CD4-positive, alpha-beta T cell treated with Interleukin-17A for 4 hours (primary cell): ENCODE measurements around the gene SYDE1.

ENCODE experiments used
- DNase-seq: peaks from one replicate; pipeline ENCODE4 v3.0.0-alpha.2; 2020; ENCODE audit warnings: mixed read lengths

Gene SYDE1

GRCh38 chr19:15108845-15109767 is 1.9 kb downstream of the SYDE1 start:
- no peak for DNase-seq

DNA sequence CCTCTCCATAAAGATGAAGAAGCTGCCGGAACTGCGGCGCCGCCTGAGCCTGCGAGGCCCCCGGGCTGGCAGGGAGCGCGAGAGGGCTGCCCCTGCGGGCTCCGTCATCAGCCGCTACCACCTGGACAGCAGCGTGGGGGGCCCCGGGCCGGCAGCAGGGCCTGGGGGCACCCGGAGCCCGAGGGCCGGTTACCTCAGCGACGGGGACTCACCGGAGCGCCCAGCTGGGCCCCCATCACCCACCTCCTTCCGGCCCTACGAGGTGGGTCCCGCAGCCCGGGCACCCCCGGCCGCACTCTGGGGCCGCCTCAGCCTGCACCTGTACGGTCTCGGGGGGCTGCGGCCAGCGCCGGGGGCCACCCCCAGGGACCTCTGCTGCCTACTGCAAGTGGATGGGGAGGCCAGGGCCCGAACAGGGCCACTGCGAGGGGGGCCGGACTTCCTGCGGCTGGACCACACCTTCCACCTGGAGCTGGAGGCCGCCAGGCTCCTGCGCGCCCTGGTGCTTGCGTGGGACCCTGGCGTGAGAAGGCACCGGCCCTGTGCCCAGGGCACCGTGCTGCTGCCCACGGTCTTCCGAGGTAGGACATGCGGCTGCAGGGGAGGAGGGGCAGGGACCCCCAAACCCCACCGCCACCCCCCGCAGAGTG is 2.7 kb downstream of the SYDE1 start:
- DNase-seq, result no peak

DNA sequence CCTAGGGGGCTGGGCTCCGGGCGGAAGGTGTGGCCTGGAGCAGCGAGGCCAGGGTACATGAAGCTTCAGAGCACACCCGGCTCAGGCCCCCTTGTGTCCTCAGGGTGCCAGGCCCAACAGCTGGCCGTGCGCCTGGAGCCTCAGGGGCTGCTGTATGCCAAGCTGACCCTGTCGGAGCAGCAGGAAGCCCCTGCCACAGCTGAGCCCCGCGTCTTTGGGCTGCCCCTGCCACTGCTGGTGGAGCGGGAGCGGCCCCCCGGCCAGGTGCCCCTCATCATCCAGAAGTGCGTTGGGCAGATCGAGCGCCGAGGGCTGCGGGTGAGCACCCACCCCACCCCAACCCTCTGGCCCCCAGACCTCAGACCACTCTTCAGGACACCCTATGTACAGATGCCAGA is 3.2 kb downstream of the SYDE1 start:
- DNase-seq, result no peak

- DNase-seq, result no peak
These were observed 4.6 kb downstream of the SYDE1 start for GRCh38 chr19:15111758-15112157.

- DNase-seq, result no peak
These were observed 5.2 kb downstream of the SYDE1 start for GRCh38 chr19:15112385-15112784.

DNA sequence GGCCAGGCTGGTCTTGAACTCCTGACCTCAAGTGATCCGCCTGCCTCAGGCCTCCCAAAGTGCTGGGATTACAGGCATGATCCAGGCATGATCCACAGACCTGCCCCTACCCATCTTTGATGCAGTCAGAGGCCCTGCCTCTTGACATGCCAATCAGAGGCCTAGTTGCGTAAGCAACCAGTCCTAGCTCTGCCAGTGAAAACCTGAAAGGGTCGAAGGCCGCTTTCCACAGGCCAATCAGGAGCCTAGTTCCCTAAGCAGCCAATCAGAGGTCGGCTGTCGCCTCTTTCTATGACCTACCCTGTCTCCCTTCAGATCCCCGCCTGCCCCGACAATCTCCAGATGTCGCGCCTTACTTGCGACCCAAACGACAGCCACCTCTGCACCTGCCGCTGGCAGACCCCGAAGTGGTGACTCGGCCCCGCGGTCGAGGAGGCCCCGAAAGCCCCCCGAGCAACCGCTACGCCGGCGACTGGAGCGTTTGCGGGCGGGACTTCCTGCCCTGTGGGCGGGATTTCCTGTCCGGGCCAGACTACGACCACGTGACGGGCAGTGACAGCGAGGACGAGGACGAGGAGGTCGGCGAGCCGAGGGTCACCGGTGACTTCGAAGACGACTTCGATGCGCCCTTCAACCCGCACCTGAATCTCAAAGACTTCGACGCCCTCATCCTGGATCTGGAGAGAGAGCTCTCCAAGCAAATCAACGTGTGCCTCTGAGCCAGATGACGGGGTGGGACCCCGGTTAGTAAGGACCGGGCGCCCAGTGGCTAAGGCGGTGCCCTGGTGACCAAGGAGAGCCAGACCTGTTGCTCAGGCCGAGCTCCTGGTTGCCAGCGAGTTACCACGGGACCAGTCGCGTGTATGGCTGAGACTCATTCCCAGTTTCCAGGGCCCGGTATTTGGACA is 6.3 kb downstream of the SYDE1 start:
- no peak for DNase-seq

GRCh38 chr19:15114153-15114540 is 6.9 kb downstream of the SYDE1 start:
- DNase-seq, result no peak

GRCh38 chr19:15115080-15115479 is 7.9 kb downstream of the SYDE1 start:
- no peak for DNase-seq

- no peak for DNase-seq
These were observed 8.8 kb downstream of the SYDE1 start for GRCh38 chr19:15115762-15116615.

GRCh38 chr19:15116856-15117255 is 9.7 kb downstream of the SYDE1 start:
- DNase-seq, result no peak

DNA sequence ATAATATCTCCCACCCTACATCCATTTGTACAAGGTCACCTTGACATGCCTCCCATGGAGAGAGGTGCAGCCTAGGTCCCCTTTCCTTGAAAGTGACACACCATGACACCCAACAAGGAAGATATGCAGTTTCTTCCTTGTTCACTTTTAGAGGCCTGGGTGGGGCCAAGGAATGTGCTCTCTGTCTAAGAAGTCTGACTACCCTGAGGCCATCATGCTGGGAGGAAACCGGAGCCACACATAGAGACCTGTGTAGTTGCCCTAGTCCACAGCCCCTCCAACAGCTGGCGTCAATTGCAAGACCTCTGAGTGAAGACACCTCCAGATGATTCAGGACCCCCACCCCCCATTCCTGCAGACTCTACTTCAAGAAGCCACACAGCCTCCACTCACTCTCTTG is 11.0 kb downstream of the SYDE1 start:
- no peak for DNase-seq

DNA sequence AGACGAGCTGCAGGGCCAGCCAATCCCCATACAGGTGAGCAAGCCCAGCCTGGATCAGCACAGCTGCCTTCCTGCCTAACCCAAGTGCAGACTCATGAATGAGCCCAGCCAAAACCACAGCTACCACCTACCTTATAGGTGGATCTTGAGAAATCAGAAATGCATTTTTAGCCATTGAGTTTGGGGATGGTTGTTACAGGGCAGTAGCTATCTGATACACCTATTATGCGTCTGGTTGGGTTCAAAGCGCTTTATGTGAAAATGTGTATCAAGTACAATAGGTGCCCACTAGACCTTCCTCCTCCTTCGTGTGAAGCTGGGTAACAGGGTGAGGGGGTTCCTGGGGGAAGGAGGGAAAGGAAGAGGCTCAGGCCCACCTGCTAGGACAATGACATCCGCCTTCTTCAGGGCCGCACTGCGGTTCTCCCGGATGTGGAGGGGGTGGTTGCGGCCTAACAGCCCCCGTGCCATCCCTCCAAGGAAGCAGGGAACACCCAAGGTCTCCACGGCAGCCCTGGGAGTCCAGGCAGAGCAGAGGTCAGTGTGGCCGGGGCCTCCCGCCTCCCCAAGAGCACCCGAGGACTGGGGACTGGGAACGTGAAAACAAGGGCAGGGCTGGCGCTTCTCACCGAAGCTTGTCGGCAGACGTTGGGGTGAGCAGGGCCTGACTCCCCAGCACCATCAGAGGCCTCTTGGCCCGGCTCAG is 11.7 kb downstream of the SYDE1 start:
- DNase-seq, result no peak

DNA sequence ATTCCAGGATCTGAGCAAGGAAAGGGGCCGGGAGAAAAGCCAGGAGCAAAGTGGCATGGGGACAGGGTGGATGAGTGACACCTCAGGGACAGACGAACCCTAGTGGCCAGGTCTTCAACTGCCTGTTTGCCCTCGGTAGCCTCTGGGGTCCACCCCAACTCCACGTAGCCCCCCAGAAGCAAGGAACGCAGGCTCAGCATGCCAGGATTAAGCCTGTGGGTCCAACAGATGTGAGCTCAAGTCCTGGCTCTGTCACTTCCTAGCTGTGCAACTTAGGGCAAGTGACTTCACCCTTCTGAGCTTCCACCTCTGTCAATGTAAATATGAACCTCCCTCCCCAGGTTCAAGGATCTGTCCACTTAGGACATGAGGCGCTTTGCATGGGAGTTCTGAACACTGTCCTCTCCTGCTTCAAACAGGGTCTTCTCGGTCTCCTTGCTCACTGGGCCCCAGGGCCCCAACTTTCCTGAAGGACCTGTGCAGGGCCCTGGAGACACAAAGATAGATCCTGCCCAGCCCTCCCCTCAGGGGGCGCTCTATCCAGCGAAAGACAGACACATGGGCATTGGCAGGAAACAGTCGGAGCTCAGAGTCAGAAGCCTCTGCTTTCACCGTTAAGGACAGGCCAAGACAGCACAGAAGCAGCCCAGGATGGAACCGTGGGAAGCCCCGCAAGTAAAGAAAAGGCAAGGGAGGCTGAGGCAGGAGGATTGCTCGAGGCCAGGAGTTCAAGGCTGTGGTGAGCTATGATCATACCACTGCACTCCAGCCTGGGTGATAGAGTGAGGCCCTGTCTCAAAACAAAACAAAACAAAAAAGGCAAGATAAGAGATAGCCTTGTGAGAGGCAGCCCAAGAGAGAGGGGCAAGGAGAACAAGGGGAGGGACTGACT is 13.2 kb downstream of the SYDE1 start:
- DNase-seq, result no peak

GRCh38 chr19:15122331-15123030 is 15.3 kb downstream of the SYDE1 start:
- no peak for DNase-seq

- DNase-seq, result no peak
These were observed 16.1 kb downstream of the SYDE1 start for GRCh38 chr19:15123031-15123890.

GRCh38 chr19:15123900-15124299 is 16.7 kb downstream of the SYDE1 start:
- no peak for DNase-seq

DNA sequence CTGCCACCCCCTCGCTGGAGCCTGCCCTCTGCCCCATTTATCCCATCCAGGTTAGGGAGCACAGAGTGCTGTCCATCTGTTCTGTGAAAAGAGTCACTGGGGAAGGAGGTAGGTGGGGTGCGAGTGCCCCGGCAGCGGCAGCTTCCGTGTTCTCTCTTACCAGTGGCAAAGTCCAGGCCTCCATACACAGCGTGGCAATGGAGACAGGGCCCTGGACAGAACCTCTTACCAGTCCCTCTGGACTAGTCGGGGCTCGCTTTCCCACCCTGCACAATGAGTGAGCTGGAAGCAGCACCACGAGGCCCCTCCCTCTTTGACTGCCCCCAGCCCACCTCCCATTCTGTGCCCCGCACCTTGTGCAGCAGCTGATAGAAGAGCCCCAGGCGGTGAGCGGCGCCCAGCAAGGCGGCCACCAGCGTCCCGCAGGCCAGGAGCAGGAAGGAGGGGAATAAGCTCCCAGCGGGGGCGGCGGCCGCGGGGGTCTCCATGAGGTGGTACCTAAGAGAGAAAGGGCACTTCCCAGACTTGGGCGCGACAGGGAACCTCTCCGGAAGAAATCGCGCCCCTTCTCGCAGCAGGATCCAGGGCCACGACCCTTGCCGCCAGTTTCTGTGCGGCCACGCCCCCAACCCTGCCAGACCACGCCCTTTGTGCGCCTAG is 17.5 kb downstream of the SYDE1 start:
- no peak for DNase-seq
